ENCODE data around the gene EHBP1L1.
"Not testable (repeated sequence)": the region's sequence is repeated elsewhere in the genome, so short reads cannot be mapped to it uniquely, and the experiment has no call there.

EHBP1L1 gene

DNA sequence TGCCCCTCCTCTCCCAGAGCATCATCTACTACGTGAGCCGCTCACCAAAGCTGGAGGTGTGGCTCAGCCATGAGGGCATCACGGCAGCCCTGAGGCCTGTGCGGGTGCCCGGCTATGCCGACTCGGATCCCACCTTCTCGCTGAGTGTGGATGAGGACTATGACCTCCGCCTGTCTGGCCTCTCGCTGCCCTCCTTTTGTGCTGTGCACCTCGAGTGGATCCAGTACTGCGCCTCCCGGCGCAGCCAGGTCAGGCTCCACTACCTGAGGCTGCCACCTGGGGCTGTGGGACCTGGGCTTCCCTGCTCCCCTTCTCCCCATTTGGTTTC is 58.2 kb downstream of the EHBP1L1 start:
- H3K4me1 ChIP-seq (ENCODE audit: control insufficient read depth, insufficient read depth, low read length) = peaks cover 12% of the 10 kb centered on the region
- no peak overlapping the region for H3K4me3 ChIP-seq (ENCODE audit: low read depth, low read length)
- H3K27me3 ChIP-seq (ENCODE audit: control insufficient read depth, insufficient read depth, low read length) = no peaks in the 10 kb centered on the region
- H3K36me3 ChIP-seq (ENCODE audit: control insufficient read depth, insufficient read depth, low read length) = peaks cover 63% of the 10 kb centered on the region
- no peak overlapping the region for H3K9ac ChIP-seq (ENCODE audit: low read depth, low read length)
- no peaks in the 10 kb centered on the region for H3K9me3 ChIP-seq (ENCODE audit: control insufficient read depth, insufficient read depth, low read length)
- no peak overlapping the region for H3K27ac ChIP-seq (ENCODE audit: low read depth, low read length)

DNA sequence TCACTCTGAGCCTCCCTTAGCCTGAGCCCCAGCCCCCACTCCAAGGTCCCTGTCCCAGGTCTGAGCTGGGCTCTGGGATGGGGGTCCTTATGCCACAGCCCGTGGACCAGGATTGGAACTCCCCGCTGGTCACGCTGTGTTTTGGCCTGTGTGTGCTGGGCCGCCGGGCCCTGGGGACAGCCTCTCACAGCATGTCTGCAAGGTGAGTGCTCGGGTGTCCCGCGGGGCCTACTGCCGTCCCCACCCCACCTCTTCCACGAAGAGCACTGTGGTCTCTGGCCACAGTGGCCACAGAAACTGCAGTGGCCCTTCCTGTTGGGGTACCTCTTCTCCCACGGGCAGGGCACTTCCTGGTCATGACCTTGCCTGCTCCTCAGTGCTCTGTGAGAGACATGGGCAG is 58.6 kb downstream of the EHBP1L1 start:
- no peak overlapping the region for H3K9ac ChIP-seq (ENCODE audit: low read depth, low read length)
- H3K36me3 ChIP-seq (ENCODE audit: control insufficient read depth, insufficient read depth, low read length) = peaks cover 59% of the 10 kb centered on the region
- no peak overlapping the region for H3K4me3 ChIP-seq (ENCODE audit: low read depth, low read length)
- no peaks in the 10 kb centered on the region for H3K27me3 ChIP-seq (ENCODE audit: control insufficient read depth, insufficient read depth, low read length)
- no peak overlapping the region for H3K27ac ChIP-seq (ENCODE audit: low read depth, low read length)
- H3K4me1 ChIP-seq (ENCODE audit: control insufficient read depth, insufficient read depth, low read length) = peaks cover 12% of the 10 kb centered on the region
- no peaks in the 10 kb centered on the region for H3K9me3 ChIP-seq (ENCODE audit: control insufficient read depth, insufficient read depth, low read length)

DNA sequence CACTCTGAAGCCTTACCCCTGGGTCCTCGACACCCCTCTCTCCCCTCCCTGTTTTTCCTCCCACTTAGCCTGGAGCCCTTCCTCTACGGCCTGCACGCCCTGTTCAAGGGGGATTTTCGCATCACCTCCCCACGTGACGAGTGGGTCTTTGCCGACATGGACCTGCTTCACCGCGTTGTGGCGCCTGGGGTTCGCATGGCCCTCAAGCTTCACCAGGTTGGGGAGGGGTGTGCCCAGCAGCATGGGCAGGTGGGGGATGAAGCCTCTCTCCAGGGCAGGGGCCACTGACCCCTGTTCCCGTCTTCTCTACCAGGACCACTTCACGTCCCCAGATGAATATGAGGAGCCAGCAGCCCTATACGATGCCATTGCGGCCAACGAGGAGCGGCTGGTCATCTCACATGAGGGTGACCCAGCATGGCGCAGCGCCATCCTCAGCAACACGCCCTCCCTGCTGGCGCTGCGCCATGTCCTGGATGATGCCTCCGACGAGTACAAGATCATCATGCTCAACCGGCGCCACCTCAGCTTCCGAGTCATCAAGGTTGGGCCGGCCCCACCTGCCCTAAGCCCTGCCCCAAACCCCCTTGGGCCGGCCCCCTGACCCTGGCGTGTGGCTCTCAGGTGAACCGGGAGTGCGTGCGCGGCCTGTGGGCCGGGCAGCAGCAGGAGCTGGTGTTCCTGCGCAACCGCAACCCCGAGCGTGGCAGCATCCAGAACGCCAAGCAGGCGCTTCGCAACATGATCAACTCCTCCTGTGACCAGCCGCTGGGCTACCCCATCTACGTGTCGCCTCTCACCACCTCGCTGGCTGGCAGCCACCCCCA is 59.3 kb downstream of the EHBP1L1 start:
- Histone ChIP-seq H3K4me3 (ENCODE audit: low read depth, low read length) (no peak overlapping the region), H3K36me3 (ENCODE audit: control insufficient read depth, insufficient read depth, low read length) (peaks cover 53% of the 10 kb centered on the region), H3K27ac (ENCODE audit: low read depth, low read length) (no peak overlapping the region), H3K9me3 (ENCODE audit: control insufficient read depth, insufficient read depth, low read length) (no peaks in the 10 kb centered on the region), H3K9ac (ENCODE audit: low read depth, low read length) (no peak overlapping the region), H3K27me3 (ENCODE audit: control insufficient read depth, insufficient read depth, low read length) (no peaks in the 10 kb centered on the region), H3K4me1 (ENCODE audit: control insufficient read depth, insufficient read depth, low read length) (peaks cover 12% of the 10 kb centered on the region)

DNA sequence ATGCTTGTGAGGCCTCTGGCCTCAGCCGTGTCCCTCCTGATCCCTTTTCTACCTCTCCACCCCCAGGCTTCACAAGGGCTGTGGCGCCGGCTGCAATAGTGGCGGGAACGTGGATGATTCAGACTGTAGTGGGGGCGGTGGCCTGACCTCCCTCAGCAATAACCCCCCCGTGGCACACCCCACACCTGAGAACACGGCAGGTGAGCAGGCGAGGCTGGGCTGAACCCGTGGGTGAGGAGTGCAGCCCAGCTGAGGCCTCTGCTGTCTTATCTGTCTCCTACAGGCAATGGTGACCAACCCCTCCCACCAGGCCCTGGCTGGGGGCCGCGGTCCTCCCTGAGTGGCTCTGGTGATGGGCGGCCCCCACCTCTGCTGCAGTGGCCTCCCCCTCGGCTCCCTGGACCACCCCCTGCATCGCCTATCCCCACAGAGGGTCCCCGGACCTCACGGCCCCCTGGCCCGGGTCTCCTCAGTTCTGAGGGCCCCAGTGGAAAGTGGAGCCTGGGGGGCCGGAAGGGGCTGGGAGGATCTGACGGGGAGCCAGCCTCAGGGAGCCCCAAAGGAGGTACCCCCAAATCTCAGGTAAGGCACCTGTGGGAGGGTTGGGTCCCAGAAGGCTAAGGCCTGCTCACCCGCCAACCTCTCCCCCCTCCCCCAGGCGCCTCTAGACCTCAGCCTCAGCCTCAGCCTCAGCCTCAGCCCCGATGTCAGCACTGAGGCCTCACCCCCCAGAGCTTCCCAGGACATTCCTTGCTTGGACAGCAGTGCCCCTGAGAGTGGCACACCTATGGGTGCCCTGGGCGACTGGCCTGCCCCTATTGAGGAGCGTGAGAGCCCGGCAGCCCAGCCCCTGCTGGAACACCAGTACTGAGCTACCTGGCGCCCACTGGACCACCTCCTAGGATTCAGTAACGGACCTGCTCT is 60.5 kb downstream of the EHBP1L1 start:
- Histone ChIP-seq H3K36me3 (ENCODE audit: control insufficient read depth, insufficient read depth, low read length) (peaks cover 42% of the 10 kb centered on the region), H3K27ac (ENCODE audit: low read depth, low read length) (no peak overlapping the region), H3K4me1 (ENCODE audit: control insufficient read depth, insufficient read depth, low read length) (peaks cover 13% of the 10 kb centered on the region)

DNA sequence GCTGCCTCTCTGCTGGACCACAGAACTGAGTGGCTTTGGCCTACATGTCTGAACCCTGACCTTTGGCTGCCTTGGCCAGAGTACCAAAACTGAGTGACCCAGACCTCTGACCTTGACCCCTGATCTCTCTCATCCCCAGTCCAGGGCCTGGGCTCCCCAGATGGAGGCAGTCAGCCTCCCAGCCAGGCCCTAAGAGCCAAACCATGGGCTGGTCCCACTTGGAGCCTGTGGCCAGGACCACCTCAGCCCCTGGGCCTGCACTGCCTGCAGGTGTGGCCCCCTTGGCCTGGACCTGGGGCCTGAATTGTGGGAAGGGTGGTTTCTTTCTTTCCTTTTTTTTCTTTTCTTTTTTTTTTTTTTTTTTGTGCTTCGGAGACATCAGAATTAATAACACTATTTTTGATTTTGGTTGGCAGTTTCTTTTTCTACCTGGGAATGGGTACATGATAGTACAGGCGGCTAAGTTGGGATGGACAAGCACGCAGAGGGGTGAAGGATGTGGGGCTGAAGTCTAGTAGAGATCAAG is 61.2 kb downstream of the EHBP1L1 start:
- no peaks in the 10 kb centered on the region for H3K27me3 ChIP-seq (ENCODE audit: control insufficient read depth, insufficient read depth, low read length)
- no peaks in the 10 kb centered on the region for H3K9me3 ChIP-seq (ENCODE audit: control insufficient read depth, insufficient read depth, low read length)
- peak overlapping the region; percentile 73; the same call in 1 of the 2 replicates for H3K4me3 ChIP-seq (ENCODE audit: low read depth, low read length)
- H3K4me1 ChIP-seq (ENCODE audit: control insufficient read depth, insufficient read depth, low read length) = peaks cover 19% of the 10 kb centered on the region
- H3K36me3 ChIP-seq (ENCODE audit: control insufficient read depth, insufficient read depth, low read length) = peaks cover 36% of the 10 kb centered on the region
- H3K27ac ChIP-seq (ENCODE audit: low read depth, low read length) = peak overlapping the region; percentile 91
- no peak overlapping the region for H3K9ac ChIP-seq (ENCODE audit: low read depth, low read length)

More for the DNA sequence above, 60.5 kb downstream of the EHBP1L1 start:
- no peaks in the 10 kb centered on the region for H3K9me3 ChIP-seq (ENCODE audit: control insufficient read depth, insufficient read depth, low read length)
- no peak overlapping the region for H3K4me3 ChIP-seq (ENCODE audit: low read depth, low read length)
- H3K9ac ChIP-seq (ENCODE audit: low read depth, low read length) = no peak overlapping the region
- no peaks in the 10 kb centered on the region for H3K27me3 ChIP-seq (ENCODE audit: control insufficient read depth, insufficient read depth, low read length)

DNA sequence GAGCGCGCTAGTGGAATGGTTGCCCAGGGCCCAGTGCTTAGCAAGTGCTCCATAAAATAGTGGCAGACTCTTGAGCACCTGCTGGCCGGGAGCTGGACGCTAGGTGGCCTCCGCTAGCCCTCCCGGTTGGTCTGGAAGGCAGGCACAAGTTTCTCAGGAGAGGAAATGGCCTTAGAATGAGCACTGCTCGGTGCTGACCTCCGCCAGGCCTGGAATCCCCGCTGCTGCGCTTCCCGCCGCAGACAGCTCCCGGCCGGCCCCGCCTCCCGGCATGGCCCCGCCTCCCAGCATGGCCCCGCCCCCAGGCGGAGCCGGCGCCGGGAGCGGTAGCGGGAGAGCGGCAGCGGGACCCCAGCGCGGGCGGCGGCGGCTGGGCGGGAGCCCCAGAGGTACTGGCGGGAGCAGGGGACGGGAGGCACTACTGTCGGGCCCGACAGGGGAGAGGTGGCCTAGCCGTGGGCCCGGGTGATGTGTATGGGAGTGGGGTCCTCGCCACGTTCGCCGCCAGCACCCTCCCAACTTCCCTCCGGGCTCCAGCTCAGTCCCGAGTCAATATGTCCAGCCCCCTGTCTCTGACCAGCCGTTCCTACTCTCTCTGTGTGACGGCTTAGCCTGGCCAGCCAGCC is 62.1 kb downstream of the EHBP1L1 start, which contains the start of gene SIPA1:
Gene SIPA1 (plus strand): TSS at position 308 of the 626 bp plus-strand sequence. CDS start 2,821 bp downstream, outside the sequence.
- Histone ChIP-seq H3K27ac (ENCODE audit: low read depth, low read length) (peak within 1 kb of the TSS; percentile 91), H3K9ac (ENCODE audit: low read depth, low read length) (peak within 1 kb of the TSS; percentile 47; the same call in 1 of the 2 replicates), H3K9me3 (ENCODE audit: control insufficient read depth, insufficient read depth, low read length) (no peaks in the 10 kb centered on the region), H3K4me1 (ENCODE audit: control insufficient read depth, insufficient read depth, low read length) (peaks cover 22% of the 10 kb centered on the region), H3K36me3 (ENCODE audit: control insufficient read depth, insufficient read depth, low read length) (peaks cover 36% of the 10 kb centered on the region), H3K4me3 (ENCODE audit: low read depth, low read length) (peak within 1 kb of the TSS; percentile 73), H3K27me3 (ENCODE audit: control insufficient read depth, insufficient read depth, low read length) (no peaks in the 10 kb centered on the region)

DNA sequence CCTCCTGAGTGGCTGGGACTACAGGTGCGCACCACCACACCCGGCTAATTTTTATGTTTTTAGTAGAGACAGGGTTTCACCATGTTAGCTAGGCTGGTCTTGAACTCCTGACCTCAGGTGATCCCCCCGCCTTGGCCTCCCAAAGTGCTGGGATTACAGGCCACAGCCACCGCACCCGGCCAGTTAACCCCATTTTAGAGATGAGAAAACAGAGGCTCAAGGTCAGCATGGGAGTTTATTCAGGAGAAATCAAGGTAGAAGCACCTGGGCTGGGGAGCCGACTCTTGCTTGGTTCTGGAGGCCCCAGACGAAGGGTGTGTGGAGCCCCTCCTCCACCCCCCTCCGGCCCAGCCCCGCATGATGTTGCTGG is 63.4 kb downstream of the EHBP1L1 start:
- not testable (repeated sequence) for H3K4me3 ChIP-seq (ENCODE audit: low read depth, low read length); H3K27ac ChIP-seq (ENCODE audit: low read depth, low read length); H3K9ac ChIP-seq (ENCODE audit: low read depth, low read length)

DNA sequence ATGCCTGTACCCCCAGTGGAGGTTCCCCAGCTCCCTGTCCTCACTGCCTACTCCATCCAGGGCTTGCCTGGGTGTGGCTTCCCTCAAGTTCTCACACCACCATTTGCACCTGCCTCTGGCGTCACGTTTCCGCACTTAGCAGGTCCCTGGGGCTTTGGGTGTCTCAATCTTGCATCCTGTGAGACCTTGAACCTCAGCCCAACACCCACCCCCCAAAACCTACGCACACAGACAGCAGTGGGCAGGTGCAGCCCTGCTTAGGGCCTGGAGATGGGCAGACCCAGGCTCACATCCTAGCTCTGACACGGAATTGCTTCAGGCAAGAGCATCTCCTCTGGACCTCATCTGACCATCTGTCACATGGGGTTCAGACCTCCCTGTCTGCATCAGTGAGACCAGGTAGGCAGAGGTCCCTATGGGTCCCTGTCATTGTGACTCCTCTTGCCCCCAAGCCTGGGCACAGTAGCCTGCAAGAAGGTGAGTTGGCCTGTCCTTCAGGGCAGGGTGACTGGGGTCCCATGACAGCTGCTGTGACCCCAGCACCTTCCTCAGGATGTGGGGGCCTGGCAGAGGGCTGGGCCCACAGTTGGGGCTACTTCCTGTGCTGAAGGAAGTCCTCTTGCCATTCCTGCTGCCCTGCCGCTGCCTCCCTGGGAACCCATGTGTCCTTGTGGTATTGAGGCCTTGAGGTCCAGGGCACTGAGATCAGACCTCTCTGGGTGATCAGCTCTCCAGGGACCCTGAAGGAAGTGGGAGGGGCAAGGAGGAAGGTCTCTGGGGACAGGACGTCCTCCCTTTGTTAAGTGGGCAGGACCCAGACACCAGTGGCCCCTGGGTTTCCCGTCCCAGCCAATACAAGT is 64.0 kb downstream of the EHBP1L1 start:
- Histone ChIP-seq H3K9ac (ENCODE audit: low read depth, low read length) (no peak overlapping the region), H3K36me3 (ENCODE audit: control insufficient read depth, insufficient read depth, low read length) (peaks cover 22% of the 10 kb centered on the region), H3K4me3 (ENCODE audit: low read depth, low read length) (no peak overlapping the region), H3K9me3 (ENCODE audit: control insufficient read depth, insufficient read depth, low read length) (no peaks in the 10 kb centered on the region), H3K27me3 (ENCODE audit: control insufficient read depth, insufficient read depth, low read length) (no peaks in the 10 kb centered on the region), H3K27ac (ENCODE audit: low read depth, low read length) (no peak overlapping the region), H3K4me1 (ENCODE audit: control insufficient read depth, insufficient read depth, low read length) (peaks cover 26% of the 10 kb centered on the region)

More for the DNA sequence above, 63.4 kb downstream of the EHBP1L1 start:
- not testable (repeated sequence) for H3K27me3 ChIP-seq (ENCODE audit: control insufficient read depth, insufficient read depth, low read length); H3K9me3 ChIP-seq (ENCODE audit: control insufficient read depth, insufficient read depth, low read length)
- peaks cover 26% of the 10 kb centered on the region for H3K4me1 ChIP-seq (ENCODE audit: control insufficient read depth, insufficient read depth, low read length)
- peaks cover 29% of the 10 kb centered on the region for H3K36me3 ChIP-seq (ENCODE audit: control insufficient read depth, insufficient read depth, low read length)

DNA sequence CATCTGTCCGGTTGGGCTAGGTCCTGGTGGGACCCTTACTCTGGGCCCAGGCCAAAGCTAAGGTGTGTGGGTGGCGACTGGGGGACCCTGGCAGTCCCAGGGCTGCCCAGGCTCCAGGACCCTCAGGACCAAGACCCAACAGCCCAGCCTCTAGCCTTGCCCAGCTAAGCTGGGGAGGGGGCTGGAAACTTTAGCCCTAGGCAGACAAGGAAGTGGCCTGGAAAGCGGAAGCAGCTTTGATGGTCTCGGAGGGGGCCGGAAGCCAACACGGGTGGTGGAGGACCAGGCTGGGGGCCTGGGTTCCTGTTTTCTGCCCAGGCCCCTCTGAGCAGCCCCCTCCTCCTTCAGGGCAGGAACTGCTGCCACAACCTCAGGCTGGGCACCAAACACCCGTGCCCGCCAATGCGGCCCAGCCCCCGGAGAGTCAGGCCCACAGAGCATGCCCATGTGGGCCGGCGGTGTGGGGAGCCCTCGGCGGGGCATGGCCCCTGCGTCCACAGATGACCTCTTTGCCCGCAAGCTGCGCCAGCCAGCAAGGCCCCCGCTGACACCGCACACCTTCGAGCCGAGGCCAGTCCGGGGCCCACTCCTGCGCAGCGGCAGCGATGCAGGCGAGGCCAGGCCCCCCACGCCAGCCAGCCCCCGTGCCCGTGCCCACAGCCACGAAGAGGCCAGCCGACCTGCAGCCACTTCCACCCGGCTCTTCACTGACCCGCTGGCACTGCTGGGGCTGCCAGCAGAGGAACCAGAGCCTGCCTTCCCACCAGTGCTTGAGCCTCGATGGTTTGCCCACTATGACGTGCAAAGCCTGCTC is 64.8 kb downstream of the EHBP1L1 start:
- no peak overlapping the region for H3K9ac ChIP-seq (ENCODE audit: low read depth, low read length)
- H3K27me3 ChIP-seq (ENCODE audit: control insufficient read depth, insufficient read depth, low read length) = no peaks in the 10 kb centered on the region
- peaks cover 26% of the 10 kb centered on the region for H3K4me1 ChIP-seq (ENCODE audit: control insufficient read depth, insufficient read depth, low read length)
- peaks cover 14% of the 10 kb centered on the region for H3K36me3 ChIP-seq (ENCODE audit: control insufficient read depth, insufficient read depth, low read length)
- H3K4me3 ChIP-seq (ENCODE audit: low read depth, low read length) = no peak overlapping the region
- H3K27ac ChIP-seq (ENCODE audit: low read depth, low read length) = no peak overlapping the region
- no peaks in the 10 kb centered on the region for H3K9me3 ChIP-seq (ENCODE audit: control insufficient read depth, insufficient read depth, low read length)
